ENCODE results near the gene ZNF195. TPM values are rescaled to one million over a fixed set of nuclear protein-coding genes. Genes with fewer than 3 reads are reported as not detected.

ZNF195 gene
- total RNA-seq, 8 experiments from 2014 or later: 30.3 to 65.3 (median 46.0) TPM

GRCh38 chr11:3359092-3359824, 19.7 kb downstream of the ZNF195 start:
- 92 to 100% (median 100%) methylated on average over 1 to 4 of the region's 5 CpGs; no CpG with 5 or more reads in 1 of the 10 experiments for WGBS, 10 experiments
- H3K27ac ChIP-seq: no peak overlapping the region

GRCh38 chr11:3357994-3358676, 20.8 kb downstream of the ZNF195 start:
- ATAC-seq (replicated peaks in 6 of 8): no peak
- Histone ChIP-seq H3K4me3 (no peak overlapping the region), H3K27ac (no peak overlapping the region), H3K4me1 (replicated peaks in 1 of 2) (no peaks in the 10 kb centered on the region)
- in situ Hi-C loops (cut with MboI; ENCODE audit: low pct_unique_long_range_greater_than_20kb in 2 of 9, low sequenced_read_pairs in 9 of 9, unreplicated experiment in 9 of 9): loop anchor here in 1 of 9 experiments (25.0 kb wide), 1 partner anchor 121 kb away; the partner anchor contains the start of gene MRGPRE
- WGBS, 10 experiments: 89 to 100% (median 100%) methylated on average over 2 to 8 of the region's 11 CpGs; no CpG with 5 or more reads in 1 of the 10 experiments

More at GRCh38 chr11:3359092-3359824, 19.7 kb downstream of the ZNF195 start:
- no peak for ATAC-seq (replicated peaks in 6 of 8)
- Histone ChIP-seq H3K4me3 (no peak overlapping the region), H3K4me1 (replicated peaks in 1 of 2) (no peaks in the 10 kb centered on the region)
- in situ Hi-C loops (cut with MboI; ENCODE audit: low pct_unique_long_range_greater_than_20kb in 2 of 9, low sequenced_read_pairs in 9 of 9, unreplicated experiment in 9 of 9): loop anchor here in 1 of 9 experiments (25.0 kb wide), 1 partner anchor 122 kb away; the partner anchor contains the start of gene MRGPRE

DNA sequence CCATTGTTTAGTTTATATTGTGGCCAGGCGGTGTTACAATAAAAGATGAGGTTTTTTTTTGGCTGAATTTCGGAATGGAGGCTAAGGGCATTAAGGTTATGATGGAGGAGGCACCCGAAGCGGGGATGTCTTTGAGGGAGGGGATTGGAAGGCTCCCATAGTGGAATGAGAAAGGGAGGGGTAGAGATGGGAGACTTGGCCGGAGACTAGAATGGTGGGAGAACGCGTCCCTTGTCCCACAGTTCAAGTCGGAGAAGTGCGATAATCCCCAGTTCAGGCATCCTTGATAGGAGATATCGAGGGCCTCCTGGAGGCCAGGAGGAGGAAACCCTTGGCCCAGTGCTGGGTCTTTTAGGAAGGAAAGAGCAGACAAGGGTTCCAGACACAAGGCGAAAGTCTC, 21.6 kb downstream of the ZNF195 start:
- no peak for ATAC-seq (replicated peaks in 6 of 8)
- Histone ChIP-seq H3K27ac (no peak overlapping the region), H3K4me1 (replicated peaks in 1 of 2) (no peaks in the 10 kb centered on the region), H3K4me3 (no peak overlapping the region)
- whole genome bisulfite sequencing, 10 experiments: 88 to 100% (median 95%) methylated on average over 2 to 9 of the region's 11 CpGs
- in situ Hi-C loops (cut with MboI; ENCODE audit: low pct_unique_long_range_greater_than_20kb in 2 of 9, low sequenced_read_pairs in 9 of 9, unreplicated experiment in 9 of 9): loop anchor here in 1 of 9 experiments (25.0 kb wide), 1 partner anchor 120 kb away; the partner anchor contains the start of gene MRGPRE

DNA sequence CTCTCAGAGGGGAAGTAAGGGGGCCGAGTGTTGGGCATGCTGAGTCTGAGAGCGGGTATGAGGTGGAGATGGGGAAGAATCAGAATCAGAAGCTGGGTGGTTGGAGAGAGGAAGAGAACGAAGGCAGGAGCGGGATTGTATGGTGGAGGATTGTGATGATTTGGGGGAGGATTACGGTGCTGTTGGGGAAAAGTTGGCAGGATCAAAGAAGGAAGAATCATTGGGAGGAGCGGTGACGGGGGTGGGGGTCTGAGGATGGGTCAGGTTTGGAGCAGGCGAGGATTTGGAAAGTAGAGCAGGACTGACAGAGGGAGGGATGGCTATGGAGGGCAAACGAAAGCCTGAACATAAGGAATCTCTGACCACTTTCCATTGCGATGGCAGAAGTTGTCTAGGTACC, 22.1 kb downstream of the ZNF195 start:
- WGBS, 10 experiments: 88 to 100% (median 100%) methylated on average over 2 to 9 of the region's 10 CpGs
- in situ Hi-C loops (cut with MboI; ENCODE audit: low pct_unique_long_range_greater_than_20kb in 2 of 9, low sequenced_read_pairs in 9 of 9, unreplicated experiment in 9 of 9): loop anchor here in 1 of 9 experiments (25.0 kb wide), 1 partner anchor 120 kb away; the partner anchor contains the start of gene MRGPRE

DNA sequence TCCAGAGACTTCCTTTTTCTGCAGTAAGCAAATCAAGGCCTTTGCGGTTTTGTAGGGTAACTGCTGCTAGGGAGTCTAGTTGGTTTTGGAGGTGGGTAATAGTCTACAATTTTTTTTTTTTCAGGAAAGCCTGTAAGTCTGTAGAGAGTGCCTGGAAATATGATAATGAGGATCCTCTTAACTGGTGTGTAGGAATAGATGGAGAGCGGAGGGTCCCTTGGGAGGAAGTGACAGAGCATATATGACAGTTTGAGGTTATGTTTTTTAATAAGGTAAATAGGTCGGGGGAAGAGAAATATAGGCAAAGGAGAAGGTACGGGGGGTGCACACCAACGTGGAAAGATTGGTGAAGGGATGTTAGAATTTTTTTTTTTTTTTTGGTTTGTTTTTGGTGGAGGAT, 25.9 kb downstream of the ZNF195 start:
- in situ Hi-C loops (cut with MboI; ENCODE audit: low pct_unique_long_range_greater_than_20kb in 2 of 9, low sequenced_read_pairs in 9 of 9, unreplicated experiment in 9 of 9): loop anchor here in 1 of 9 experiments (25.0 kb wide), 1 partner anchor 116 kb away; the partner anchor contains the start of gene MRGPRE
- Histone ChIP-seq H3K4me1 (replicated peaks in 1 of 2) (no peaks in the 10 kb centered on the region), H3K4me3 (no peak overlapping the region), H3K27ac (no peak overlapping the region)
- ATAC-seq (replicated peaks in 6 of 8): no peak
- 58 to 100% (median 89%) methylated on average over 2 to 5 of the region's 5 CpGs for WGBS, 10 experiments

More for the DNA sequence above, 22.1 kb downstream of the ZNF195 start:
- no peak overlapping the region for H3K4me3 ChIP-seq
- H3K27ac ChIP-seq: no peak overlapping the region
- no peak for ATAC-seq (replicated peaks in 6 of 8)
- no peaks in the 10 kb centered on the region for H3K4me1 ChIP-seq (replicated peaks in 1 of 2)

GRCh38 chr11:3347127-3347526, 31.8 kb downstream of the ZNF195 start:
- in situ Hi-C loops (cut with MboI; ENCODE audit: low pct_unique_long_range_greater_than_20kb in 2 of 9, low sequenced_read_pairs in 9 of 9, unreplicated experiment in 9 of 9): no loop called here
- no peak overlapping the region for H3K4me3 ChIP-seq

GRCh38 chr11:3346587-3346986, 32.4 kb downstream of the ZNF195 start:
- 20 to 100% (median 78%) methylated on average over 1 to 5 of the region's 9 CpGs; no CpG with 5 or more reads in 6 of the 10 experiments for WGBS, 10 experiments
- in situ Hi-C loops (cut with MboI; ENCODE audit: low pct_unique_long_range_greater_than_20kb in 2 of 9, low sequenced_read_pairs in 9 of 9, unreplicated experiment in 9 of 9): no loop called here
- ATAC-seq (replicated peaks in 6 of 8): no peak
- Histone ChIP-seq H3K27ac (no peak overlapping the region), H3K4me3 (no peak overlapping the region), H3K4me1 (replicated peaks in 1 of 2) (no peaks in the 10 kb centered on the region)

More at GRCh38 chr11:3347127-3347526, 31.8 kb downstream of the ZNF195 start:
- no peaks in the 10 kb centered on the region for H3K4me1 ChIP-seq (replicated peaks in 1 of 2)
- ATAC-seq (replicated peaks in 6 of 8): no peak
- WGBS, 10 experiments: 25 to 83% (median 67%) methylated on average over 1 of the region's 1 CpG; no CpG with 5 or more reads in 5 of the 10 experiments
- no peak overlapping the region for H3K27ac ChIP-seq

GRCh38 chr11:3345736-3346135, 33.2 kb downstream of the ZNF195 start:
- ATAC-seq (replicated peaks in 6 of 8): peak in 4 of 8 experiments; percentile 19 to 30 (median 22)
- Histone ChIP-seq H3K4me3 (no peak overlapping the region), H3K4me1 (replicated peaks in 1 of 2) (no peaks in the 10 kb centered on the region), H3K27ac (no peak overlapping the region)
- WGBS, 10 experiments: 0 to 68% (median 47%) methylated on average over 2 to 8 of the region's 10 CpGs; no CpG with 5 or more reads in 4 of the 10 experiments
- in situ Hi-C loops (cut with MboI; ENCODE audit: low pct_unique_long_range_greater_than_20kb in 2 of 9, low sequenced_read_pairs in 9 of 9, unreplicated experiment in 9 of 9): no loop called here

DNA sequence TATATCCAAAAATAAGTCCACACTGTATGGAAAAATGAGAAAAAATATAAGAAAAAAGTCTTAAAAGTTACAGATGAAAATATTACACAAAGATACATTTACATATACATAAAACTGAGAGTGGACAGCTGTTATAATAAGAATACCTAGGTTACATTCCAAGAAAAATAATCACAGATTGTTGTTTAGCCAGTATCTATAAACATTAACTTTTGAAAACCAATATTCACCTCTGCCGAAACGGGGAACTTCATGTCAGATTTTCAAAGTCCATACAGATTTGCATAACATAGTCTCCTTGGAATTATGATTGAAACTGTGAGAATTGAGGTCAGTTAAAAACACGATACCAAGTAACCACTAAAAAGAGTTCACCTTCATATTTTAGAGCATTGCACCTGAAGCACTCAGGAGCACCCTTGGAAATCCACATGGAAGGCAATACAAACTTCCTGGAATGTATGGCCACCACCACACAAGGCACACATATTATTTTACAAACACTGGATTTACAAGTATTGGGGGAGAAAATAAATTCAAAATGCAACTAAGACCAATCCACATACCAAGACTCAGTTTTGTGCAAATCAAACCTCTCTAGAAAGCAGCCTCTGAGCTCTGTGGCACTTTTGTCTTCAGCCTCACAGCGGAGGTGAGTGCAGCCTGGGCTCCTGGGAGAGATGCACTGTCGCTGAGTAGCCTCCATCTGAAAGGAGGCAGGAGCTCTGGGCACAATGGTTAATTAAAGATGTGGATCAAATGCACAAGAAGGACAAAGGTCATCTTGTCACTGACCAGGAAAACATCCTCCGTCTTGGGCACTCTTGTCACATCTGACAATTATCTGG, 34.4 kb downstream of the ZNF195 start:
- 37 to 100% (median 73%) methylated on average over 2 to 6 of the region's 6 CpGs for WGBS, 10 experiments
- in situ Hi-C loops (cut with MboI; ENCODE audit: low pct_unique_long_range_greater_than_20kb in 2 of 9, low sequenced_read_pairs in 9 of 9, unreplicated experiment in 9 of 9): no loop called here
- no peak for ATAC-seq (replicated peaks in 6 of 8)
- Histone ChIP-seq H3K27ac (no peak overlapping the region), H3K4me3 (no peak overlapping the region), H3K4me1 (replicated peaks in 1 of 2) (no peaks in the 10 kb centered on the region)

GRCh38 chr11:3342709-3343108, 36.2 kb downstream of the ZNF195 start:
- no peak overlapping the region for H3K4me3 ChIP-seq
- WGBS, 10 experiments: 8 to 100% (median 75%) methylated on average over 1 to 2 of the region's 2 CpGs; no CpG with 5 or more reads in 1 of the 10 experiments
- in situ Hi-C loops (cut with MboI; ENCODE audit: low pct_unique_long_range_greater_than_20kb in 2 of 9, low sequenced_read_pairs in 9 of 9, unreplicated experiment in 9 of 9): no loop called here

GRCh38 chr11:3341298-3341697, 37.6 kb downstream of the ZNF195 start:
- in situ Hi-C loops (cut with MboI; ENCODE audit: low pct_unique_long_range_greater_than_20kb in 2 of 9, low sequenced_read_pairs in 9 of 9, unreplicated experiment in 9 of 9): no loop called here
- Histone ChIP-seq H3K27ac (no peak overlapping the region), H3K4me1 (replicated peaks in 1 of 2) (peaks cover 0 to 5% of the 10 kb centered on the region in 2 donors), H3K4me3 (no peak overlapping the region)
- ATAC-seq (replicated peaks in 6 of 8): peak in 3 of 8 experiments; percentile 26 to 59 (median 58)
- WGBS, 10 experiments: 18 to 52% (median 31%) methylated on average over 3 to 9 of the region's 10 CpGs; no CpG with 5 or more reads in 1 of the 10 experiments

More at GRCh38 chr11:3342709-3343108, 36.2 kb downstream of the ZNF195 start:
- no peak for ATAC-seq (replicated peaks in 6 of 8)
- H3K4me1 ChIP-seq (replicated peaks in 1 of 2): peaks cover 0 to 5% of the 10 kb centered on the region in 2 donors
- H3K27ac ChIP-seq: no peak overlapping the region

DNA sequence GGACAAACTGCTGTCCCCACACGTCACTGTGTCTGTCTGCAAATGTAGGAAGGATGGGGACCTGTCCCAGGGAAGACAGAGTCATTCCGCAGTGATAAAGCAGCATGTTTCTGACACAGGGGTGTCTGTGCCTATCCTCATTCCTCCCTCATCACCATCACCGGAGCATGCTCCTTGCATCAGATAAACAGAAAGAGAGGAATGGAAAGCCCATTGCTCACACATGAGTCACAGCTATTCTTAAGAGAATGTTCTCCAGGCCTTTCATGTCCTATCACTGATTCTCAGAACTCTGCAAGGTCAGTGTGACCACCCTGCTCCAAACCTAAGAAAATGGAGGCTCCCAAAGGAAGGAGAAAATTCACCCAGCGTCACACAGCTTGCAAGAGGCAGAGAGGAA, 38.9 kb downstream of the ZNF195 start:
- 0 to 100% (median 47%) methylated on average over 1 to 3 of the region's 4 CpGs; no CpG with 5 or more reads in 2 of the 10 experiments for WGBS, 10 experiments
- Histone ChIP-seq H3K27ac (no peak overlapping the region), H3K4me1 (replicated peaks in 1 of 2) (peaks cover 0 to 5% of the 10 kb centered on the region in 2 donors), H3K4me3 (no peak overlapping the region)
- peak in 2 of 8 experiments; percentile 61 to 78 for ATAC-seq (replicated peaks in 6 of 8)
- in situ Hi-C loops (cut with MboI; ENCODE audit: low pct_unique_long_range_greater_than_20kb in 2 of 9, low sequenced_read_pairs in 9 of 9, unreplicated experiment in 9 of 9): no loop called here
